PFSK-1 (cell line): Measurements from ENCODE around the gene OR6B1.

ENCODE experiments used
- FOXP2 ChIP-seq: optimal IDR thresholded peaks from 2 replicates; pipeline ENCODE3; 2011; ENCODE audit warnings: borderline replicate concordance, control low read depth, inconsistent platforms; ENCODE audit not compliant: insufficient read depth; ENCODE audit errors: extremely low read length, extremely low read depth
- POLR2AphosphoS5 ChIP-seq: IDR thresholded peaks from 2 replicates; pipeline ENCODE4 v1.6.1; 2012; ENCODE audit warnings: low read depth, mild to moderate bottlenecking, control low read depth, low read length, moderate library complexity
- SIN3A ChIP-seq: IDR thresholded peaks from 2 replicates; pipeline ENCODE4 v1.6.1; 2012; ENCODE audit warnings: mild to moderate bottlenecking, low read length, moderate library complexity, borderline replicate concordance; ENCODE audit not compliant: insufficient read depth
- TAF1 ChIP-seq: IDR thresholded peaks from 2 replicates; pipeline ENCODE4 v1.6.1; 2012; ENCODE audit warnings: low read length, control low read depth, borderline replicate concordance; ENCODE audit not compliant: insufficient read depth
- TF ChIP-seq, protein P1 (sequence below), 2 experiments: IDR thresholded peaks; 2 replicates each; pipeline versions ENCODE4 v1.6.1 to v1.8.0; 2011 to 2012; ENCODE audit warnings: low read depth in 2 of 2, low read length in 2 of 2, control low read depth in 1 of 2, inconsistent platforms in 1 of 2, mild to moderate bottlenecking in 1 of 2, moderate library complexity in 1 of 2; ENCODE audit not compliant: insufficient read depth in 1 of 2

OR6B1 gene

DNA sequence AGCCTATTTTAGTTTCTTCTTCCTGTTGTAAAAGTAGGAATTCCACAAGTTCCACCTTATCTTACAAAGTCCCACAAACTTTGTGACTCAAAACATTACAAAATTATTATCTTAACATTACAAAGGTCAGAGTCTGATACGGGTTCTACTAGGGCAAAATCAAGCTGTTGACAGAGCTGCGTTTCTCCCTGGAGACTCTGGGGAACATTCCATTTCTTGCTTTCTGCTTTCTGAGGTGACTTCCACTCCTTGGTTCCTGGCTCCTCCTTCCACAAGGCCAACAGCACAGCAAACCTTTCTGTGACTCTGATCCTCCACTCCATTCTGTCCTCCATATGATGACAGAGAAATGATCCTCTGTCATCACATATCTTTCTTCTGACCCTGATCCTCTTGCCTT, 34.8 kb upstream of the OR6B1 start:
- TF ChIP-seq SIN3A, result no peak
- TF ChIP-seq TAF1, result no peak
- TF ChIP-seq FOXP2, result no peak
- no peak for TF ChIP-seq POLR2AphosphoS5
- TF ChIP-seq, protein P1, sequence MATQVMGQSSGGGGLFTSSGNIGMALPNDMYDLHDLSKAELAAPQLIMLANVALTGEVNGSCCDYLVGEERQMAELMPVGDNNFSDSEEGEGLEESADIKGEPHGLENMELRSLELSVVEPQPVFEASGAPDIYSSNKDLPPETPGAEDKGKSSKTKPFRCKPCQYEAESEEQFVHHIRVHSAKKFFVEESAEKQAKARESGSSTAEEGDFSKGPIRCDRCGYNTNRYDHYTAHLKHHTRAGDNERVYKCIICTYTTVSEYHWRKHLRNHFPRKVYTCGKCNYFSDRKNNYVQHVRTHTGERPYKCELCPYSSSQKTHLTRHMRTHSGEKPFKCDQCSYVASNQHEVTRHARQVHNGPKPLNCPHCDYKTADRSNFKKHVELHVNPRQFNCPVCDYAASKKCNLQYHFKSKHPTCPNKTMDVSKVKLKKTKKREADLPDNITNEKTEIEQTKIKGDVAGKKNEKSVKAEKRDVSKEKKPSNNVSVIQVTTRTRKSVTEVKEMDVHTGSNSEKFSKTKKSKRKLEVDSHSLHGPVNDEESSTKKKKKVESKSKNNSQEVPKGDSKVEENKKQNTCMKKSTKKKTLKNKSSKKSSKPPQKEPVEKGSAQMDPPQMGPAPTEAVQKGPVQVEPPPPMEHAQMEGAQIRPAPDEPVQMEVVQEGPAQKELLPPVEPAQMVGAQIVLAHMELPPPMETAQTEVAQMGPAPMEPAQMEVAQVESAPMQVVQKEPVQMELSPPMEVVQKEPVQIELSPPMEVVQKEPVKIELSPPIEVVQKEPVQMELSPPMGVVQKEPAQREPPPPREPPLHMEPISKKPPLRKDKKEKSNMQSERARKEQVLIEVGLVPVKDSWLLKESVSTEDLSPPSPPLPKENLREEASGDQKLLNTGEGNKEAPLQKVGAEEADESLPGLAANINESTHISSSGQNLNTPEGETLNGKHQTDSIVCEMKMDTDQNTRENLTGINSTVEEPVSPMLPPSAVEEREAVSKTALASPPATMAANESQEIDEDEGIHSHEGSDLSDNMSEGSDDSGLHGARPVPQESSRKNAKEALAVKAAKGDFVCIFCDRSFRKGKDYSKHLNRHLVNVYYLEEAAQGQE (IDR thresholded peaks at IDR 0.05; ENCODE audit: insufficient read depth in 1 of 2, low read depth in 2 of 2, low read length in 2 of 2), result no peak

GRCh38 chr7:143967398-143967797, 32.7 kb upstream of the OR6B1 start:
- no peak for TF ChIP-seq FOXP2
- TF ChIP-seq TAF1, result no peak
- TF ChIP-seq SIN3A, result no peak

DNA sequence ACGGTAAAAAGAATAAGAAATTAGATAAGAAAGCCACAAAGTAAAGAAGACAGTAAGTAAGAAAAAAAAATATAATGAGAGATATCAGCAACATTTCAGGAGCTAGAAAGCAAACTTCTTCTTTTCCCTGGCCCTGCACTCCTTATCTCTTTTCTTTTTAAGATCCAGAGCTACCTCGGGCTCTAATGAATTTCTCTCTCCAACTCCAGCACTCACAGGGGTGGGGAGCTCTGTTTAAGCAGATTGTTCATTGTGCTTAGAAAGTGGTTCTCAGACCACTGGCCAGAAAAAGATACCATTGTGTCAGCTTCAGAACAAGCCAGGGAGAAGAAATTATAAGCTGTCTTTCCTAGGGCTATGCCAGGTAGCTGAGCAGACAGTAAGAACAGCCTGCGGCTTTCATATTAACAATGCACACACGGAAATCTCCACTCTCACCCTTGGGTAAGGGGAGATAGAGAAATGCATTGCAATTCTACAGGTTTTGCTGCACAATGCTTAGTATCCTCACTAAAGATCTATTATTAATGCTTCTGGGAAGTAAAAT, 26.2 kb upstream of the OR6B1 start:
- no peak for TF ChIP-seq FOXP2
- no peak for TF ChIP-seq POLR2AphosphoS5
- TF ChIP-seq TAF1, result no peak
- TF ChIP-seq, protein P1 (IDR thresholded peaks at IDR 0.05; ENCODE audit: insufficient read depth in 1 of 2, low read depth in 2 of 2, low read length in 2 of 2), result no peak
- TF ChIP-seq SIN3A, result no peak

DNA sequence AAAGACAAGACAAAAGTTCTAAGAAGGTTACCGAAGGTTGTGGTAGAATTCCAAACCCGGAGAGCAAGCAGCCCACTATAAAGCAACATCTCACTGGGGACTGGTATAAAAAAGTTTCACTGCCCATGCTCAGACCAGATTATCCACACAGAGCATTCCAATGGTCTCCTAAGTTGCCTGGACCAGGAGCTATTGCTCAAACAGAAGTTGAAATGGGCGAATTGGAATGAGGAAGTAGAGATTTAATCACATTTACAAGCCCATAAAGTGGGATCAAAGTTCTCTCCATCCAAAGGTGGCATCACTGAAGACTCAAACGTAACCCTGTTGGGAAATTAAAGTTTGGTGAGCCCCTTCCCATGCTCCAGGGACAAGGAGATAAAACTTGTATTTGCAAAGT, 25.7 kb upstream of the OR6B1 start:
- TF ChIP-seq POLR2AphosphoS5 (no peak), TAF1 (no peak), SIN3A (no peak), FOXP2 (no peak)
- TF ChIP-seq, protein P1 (IDR thresholded peaks at IDR 0.05; ENCODE audit: insufficient read depth in 1 of 2, low read depth in 2 of 2, low read length in 2 of 2), result no peak

GRCh38 chr7:143975617-143976016, 24.5 kb upstream of the OR6B1 start:
- TF ChIP-seq, protein P1 (IDR thresholded peaks at IDR 0.05; ENCODE audit: insufficient read depth in 1 of 2, low read depth in 2 of 2, low read length in 2 of 2), result no peak
- TF ChIP-seq TAF1 (no peak), FOXP2 (no peak), POLR2AphosphoS5 (no peak), SIN3A (no peak)
